Measurements from ENCODE around the gene RGS12. TPM values are rescaled to one million over a fixed set of nuclear protein-coding genes. Genes with fewer than 3 reads are reported as not detected.

The RGS12 gene
- total and polyA plus RNA-seq, 2 of the 13 experiments (the other 11 are each of a cell fraction or from before 2014, with no cell fraction given): 21.0 to 27.7 TPM

DNA sequence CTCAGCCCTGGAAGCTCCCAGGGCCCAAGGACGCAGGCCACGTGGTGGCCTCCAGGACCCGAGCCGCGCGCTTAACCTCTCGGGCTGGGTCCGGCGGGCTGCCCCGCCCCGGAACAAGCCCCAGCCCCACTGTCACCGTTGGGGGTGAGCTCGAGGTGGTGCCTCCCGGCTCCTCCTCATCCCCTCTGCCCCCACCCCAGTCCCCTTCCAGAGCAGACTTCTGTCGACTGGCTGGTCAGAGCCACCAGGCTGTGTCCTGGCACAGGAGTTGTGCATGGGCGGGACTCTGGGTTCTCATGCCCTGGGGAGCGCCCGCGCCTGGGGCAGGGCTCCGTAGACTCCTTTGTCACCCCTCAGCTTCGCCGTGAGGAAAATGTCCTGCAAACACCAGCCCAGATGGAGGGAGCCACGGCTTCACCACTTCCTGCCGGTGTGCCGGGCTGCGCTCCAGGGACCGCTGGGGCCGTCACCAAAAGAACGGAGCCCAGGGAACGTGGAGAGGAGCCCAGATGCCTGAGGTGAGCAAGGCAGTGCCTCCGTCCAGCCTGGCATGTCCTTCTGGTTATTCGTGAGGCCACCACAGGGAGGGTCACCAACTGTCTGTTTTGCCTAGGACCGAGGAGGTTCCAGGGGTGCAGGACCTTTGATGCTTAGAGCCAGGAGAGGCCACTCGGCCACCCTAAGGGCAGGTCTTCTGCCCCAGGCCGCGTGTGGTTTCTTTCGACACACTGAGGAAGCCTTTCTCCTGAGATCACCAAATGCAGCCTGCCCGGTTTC is 7.1 kb upstream of the RGS12 start (continued):
- TF ChIP-seq, protein P1, sequence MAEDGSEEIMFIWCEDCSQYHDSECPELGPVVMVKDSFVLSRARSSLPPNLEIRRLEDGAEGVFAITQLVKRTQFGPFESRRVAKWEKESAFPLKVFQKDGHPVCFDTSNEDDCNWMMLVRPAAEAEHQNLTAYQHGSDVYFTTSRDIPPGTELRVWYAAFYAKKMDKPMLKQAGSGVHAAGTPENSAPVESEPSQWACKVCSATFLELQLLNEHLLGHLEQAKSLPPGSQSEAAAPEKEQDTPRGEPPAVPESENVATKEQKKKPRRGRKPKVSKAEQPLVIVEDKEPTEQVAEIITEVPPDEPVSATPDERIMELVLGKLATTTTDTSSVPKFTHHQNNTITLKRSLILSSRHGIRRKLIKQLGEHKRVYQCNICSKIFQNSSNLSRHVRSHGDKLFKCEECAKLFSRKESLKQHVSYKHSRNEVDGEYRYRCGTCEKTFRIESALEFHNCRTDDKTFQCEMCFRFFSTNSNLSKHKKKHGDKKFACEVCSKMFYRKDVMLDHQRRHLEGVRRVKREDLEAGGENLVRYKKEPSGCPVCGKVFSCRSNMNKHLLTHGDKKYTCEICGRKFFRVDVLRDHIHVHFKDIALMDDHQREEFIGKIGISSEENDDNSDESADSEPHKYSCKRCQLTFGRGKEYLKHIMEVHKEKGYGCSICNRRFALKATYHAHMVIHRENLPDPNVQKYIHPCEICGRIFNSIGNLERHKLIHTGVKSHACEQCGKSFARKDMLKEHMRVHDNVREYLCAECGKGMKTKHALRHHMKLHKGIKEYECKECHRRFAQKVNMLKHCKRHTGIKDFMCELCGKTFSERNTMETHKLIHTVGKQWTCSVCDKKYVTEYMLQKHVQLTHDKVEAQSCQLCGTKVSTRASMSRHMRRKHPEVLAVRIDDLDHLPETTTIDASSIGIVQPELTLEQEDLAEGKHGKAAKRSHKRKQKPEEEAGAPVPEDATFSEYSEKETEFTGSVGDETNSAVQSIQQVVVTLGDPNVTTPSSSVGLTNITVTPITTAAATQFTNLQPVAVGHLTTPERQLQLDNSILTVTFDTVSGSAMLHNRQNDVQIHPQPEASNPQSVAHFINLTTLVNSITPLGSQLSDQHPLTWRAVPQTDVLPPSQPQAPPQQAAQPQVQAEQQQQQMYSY (CRISPR knock-in tag; IDR thresholded peaks at IDR 0.05): no peak; the same call in 1 of the 2 replicates
- TF ChIP-seq NONO (IDR thresholded peaks at IDR 0.05) (no peak), NONO (CRISPR knock-in tag; conservative IDR thresholded peaks at IDR 0.05) (no peak; the same call in 1 of the 2 replicates), CREM (IDR thresholded peaks at IDR 0.05) (no peak), CREM (CRISPR knock-in tag; IDR thresholded peaks at IDR 0.05) (no peak), ZNF572 (CRISPR knock-in tag; IDR thresholded peaks at IDR 0.05) (no peak), ZNF10 (CRISPR knock-in tag; IDR thresholded peaks at IDR 0.05; ENCODE audit: borderline replicate concordance, low read depth) (0 out of 2 replicates have a peak, but pooled peaks have one; percentile 72), ZNF790 (CRISPR knock-in tag; IDR thresholded peaks at IDR 0.05; ENCODE audit: borderline replicate concordance) (no peak), KDM5B (CRISPR knock-in tag; IDR thresholded peaks at IDR 0.05; ENCODE audit: borderline replicate concordance) (no peak), BATF2 (CRISPR knock-in tag; IDR thresholded peaks at IDR 0.05) (0 out of 2 replicates have a peak, but pooled peaks have one; percentile 73), GZF1 (CRISPR knock-in tag; IDR thresholded peaks at IDR 0.05) (no peak), ZNF766 (CRISPR knock-in tag; IDR thresholded peaks at IDR 0.05; ENCODE audit: borderline replicate concordance) (no peak), NR2C2 (CRISPR knock-in tag; IDR thresholded peaks at IDR 0.05; ENCODE audit: borderline replicate concordance) (0 out of 2 replicates have a peak, but pooled peaks have one; percentile 43), ZFP36 (IDR thresholded peaks at IDR 0.05; ENCODE audit: borderline replicate concordance, low read depth, low read length, partially characterized antibody) (no peak), RARG (CRISPR knock-in tag; IDR thresholded peaks at IDR 0.05; ENCODE audit: low read depth) (no peak), NFKBIZ (CRISPR knock-in tag; IDR thresholded peaks at IDR 0.05) (no peak), ZFY (CRISPR knock-in tag; IDR thresholded peaks at IDR 0.05) (peak; percentile 75), CBX2 (IDR thresholded peaks at IDR 0.05; ENCODE audit: low read depth, low read length) (no peak), CBX2 (CRISPR knock-in tag; IDR thresholded peaks at IDR 0.05; ENCODE audit: low read depth) (no peak), ISX (CRISPR knock-in tag; conservative IDR thresholded peaks at IDR 0.05) (no peak), ADNP (CRISPR knock-in tag; IDR thresholded peaks at IDR 0.05) (no peak)
- TF ChIP-seq, protein P2, sequence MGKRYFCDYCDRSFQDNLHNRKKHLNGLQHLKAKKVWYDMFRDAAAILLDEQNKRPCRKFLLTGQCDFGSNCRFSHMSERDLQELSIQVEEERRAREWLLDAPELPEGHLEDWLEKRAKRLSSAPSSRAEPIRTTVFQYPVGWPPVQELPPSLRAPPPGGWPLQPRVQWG (CRISPR knock-in tag; IDR thresholded peaks at IDR 0.05; ENCODE audit: borderline replicate concordance, low read depth): no peak
- TF ChIP-seq, protein P3, sequence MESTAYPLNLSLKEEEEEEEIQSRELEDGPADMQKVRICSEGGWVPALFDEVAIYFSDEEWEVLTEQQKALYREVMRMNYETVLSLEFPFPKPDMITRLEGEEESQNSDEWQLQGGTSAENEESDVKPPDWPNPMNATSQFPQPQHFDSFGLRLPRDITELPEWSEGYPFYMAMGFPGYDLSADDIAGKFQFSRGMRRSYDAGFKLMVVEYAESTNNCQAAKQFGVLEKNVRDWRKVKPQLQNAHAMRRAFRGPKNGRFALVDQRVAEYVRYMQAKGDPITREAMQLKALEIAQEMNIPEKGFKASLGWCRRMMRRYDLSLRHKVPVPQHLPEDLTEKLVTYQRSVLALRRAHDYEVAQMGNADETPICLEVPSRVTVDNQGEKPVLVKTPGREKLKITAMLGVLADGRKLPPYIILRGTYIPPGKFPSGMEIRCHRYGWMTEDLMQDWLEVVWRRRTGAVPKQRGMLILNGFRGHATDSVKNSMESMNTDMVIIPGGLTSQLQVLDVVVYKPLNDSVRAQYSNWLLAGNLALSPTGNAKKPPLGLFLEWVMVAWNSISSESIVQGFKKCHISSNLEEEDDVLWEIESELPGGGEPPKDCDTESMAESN (CRISPR knock-in tag; conservative IDR thresholded peaks at IDR 0.05): 0 out of 2 replicates have a peak, but pooled peaks have one; percentile 43

All from HepG2 (cell line).